ENCODE measurements around the gene GRIP1.

The GRIP1 gene

GRCh38 chr12:66678338-66679275 lies at the start of gene GRIP1:
Gene GRIP1 (minus strand): TSS chr12:66679076. CDS start chr12:66678904, 172 bp downstream.
- H3K27ac Mint-ChIP-seq (ENCODE audit: low read depth), result no peak within 1 kb of the TSS
- ATAC-seq (replicated peaks; ENCODE audit: extremely low read depth, poor library complexity, severe bottlenecking) (no peak), DNase-seq (ENCODE audit: low spot score in 2 of 2) (no peak)
- no peaks in the 10 kb centered on the region for H3K36me3 Mint-ChIP-seq (ENCODE audit: insufficient read depth)
- no peaks in the 10 kb centered on the region for H3K4me1 Mint-ChIP-seq
- no peaks in the 10 kb centered on the region for H3K9me3 Mint-ChIP-seq
- no peak within 1 kb of the TSS for H3K4me3 Mint-ChIP-seq
- H3K27me3 Mint-ChIP-seq, result peaks cover 73% of the 10 kb centered on the region

- Mint-ChIP-seq H3K27ac (ENCODE audit: low read depth) (no peak overlapping the region), H3K4me1 (no peaks in the 10 kb centered on the region), H3K27me3 (peaks cover 16% of the 10 kb centered on the region), H3K36me3 (ENCODE audit: insufficient read depth) (no peaks in the 10 kb centered on the region), H3K9me3 (no peaks in the 10 kb centered on the region), H3K4me3 (no peak overlapping the region)
- DNase-seq (ENCODE audit: low spot score in 2 of 2) (no peak), ATAC-seq (replicated peaks; ENCODE audit: extremely low read depth, poor library complexity, severe bottlenecking) (no peak)
These were observed 47.7 kb upstream of the GRIP1 start for GRCh38 chr12:66726556-66726955.

- peaks cover 16% of the 10 kb centered on the region for H3K27me3 Mint-ChIP-seq
- no peak overlapping the region for H3K4me3 Mint-ChIP-seq
- peaks cover 1% of the 10 kb centered on the region for H3K36me3 Mint-ChIP-seq (ENCODE audit: insufficient read depth)
- H3K27ac Mint-ChIP-seq (ENCODE audit: low read depth), result no peak overlapping the region
- DNase-seq (ENCODE audit: low spot score in 2 of 2), result no peak
- H3K9me3 Mint-ChIP-seq, result no peaks in the 10 kb centered on the region
- H3K4me1 Mint-ChIP-seq, result no peaks in the 10 kb centered on the region
- no peak for ATAC-seq (replicated peaks; ENCODE audit: extremely low read depth, poor library complexity, severe bottlenecking)
These were observed 46.2 kb upstream of the GRIP1 start for GRCh38 chr12:66725031-66725430.

GRCh38 chr12:66724616-66725015 lies 45.7 kb upstream of the GRIP1 start:
- H3K4me1 Mint-ChIP-seq, result no peaks in the 10 kb centered on the region
- no peak overlapping the region for H3K4me3 Mint-ChIP-seq
- ATAC-seq (replicated peaks; ENCODE audit: extremely low read depth, poor library complexity, severe bottlenecking), result no peak
- H3K9me3 Mint-ChIP-seq, result no peaks in the 10 kb centered on the region
- peaks cover 16% of the 10 kb centered on the region for H3K27me3 Mint-ChIP-seq
- H3K36me3 Mint-ChIP-seq (ENCODE audit: insufficient read depth), result peaks cover 1% of the 10 kb centered on the region
- H3K27ac Mint-ChIP-seq (ENCODE audit: low read depth), result no peak overlapping the region
- no peak for DNase-seq (ENCODE audit: low spot score in 2 of 2)

GRCh38 chr12:66724026-66724425 lies 45.1 kb upstream of the GRIP1 start:
- Mint-ChIP-seq H3K4me3 (no peak overlapping the region), H3K27me3 (peaks cover 16% of the 10 kb centered on the region), H3K27ac (ENCODE audit: low read depth) (no peak overlapping the region), H3K4me1 (no peaks in the 10 kb centered on the region), H3K9me3 (no peaks in the 10 kb centered on the region), H3K36me3 (ENCODE audit: insufficient read depth) (peaks cover 1% of the 10 kb centered on the region)
- ATAC-seq (replicated peaks; ENCODE audit: extremely low read depth, poor library complexity, severe bottlenecking) (no peak), DNase-seq (ENCODE audit: low spot score in 2 of 2) (no peak)

GRCh38 chr12:66719862-66720261 lies 41.0 kb upstream of the GRIP1 start:
- ATAC-seq (replicated peaks; ENCODE audit: extremely low read depth, poor library complexity, severe bottlenecking), result no peak
- Mint-ChIP-seq H3K9me3 (no peaks in the 10 kb centered on the region), H3K4me3 (no peak overlapping the region), H3K36me3 (ENCODE audit: insufficient read depth) (peaks cover 1% of the 10 kb centered on the region), H3K27me3 (peaks cover 21% of the 10 kb centered on the region), H3K27ac (ENCODE audit: low read depth) (no peak overlapping the region), H3K4me1 (peaks cover 4% of the 10 kb centered on the region)
- DNase-seq (ENCODE audit: low spot score in 2 of 2), result no peak

GRCh38 chr12:66717036-66717673 lies 38.3 kb upstream of the GRIP1 start:
- no peak overlapping the region for H3K27ac Mint-ChIP-seq (ENCODE audit: low read depth)
- H3K27me3 Mint-ChIP-seq, result peaks cover 9% of the 10 kb centered on the region
- no peak overlapping the region for H3K4me3 Mint-ChIP-seq
- no peaks in the 10 kb centered on the region for H3K9me3 Mint-ChIP-seq
- DNase-seq (ENCODE audit: low spot score in 2 of 2), result no peak
- H3K4me1 Mint-ChIP-seq, result peaks cover 13% of the 10 kb centered on the region
- no peak for ATAC-seq (replicated peaks; ENCODE audit: extremely low read depth, poor library complexity, severe bottlenecking)
- peaks cover 3% of the 10 kb centered on the region for H3K36me3 Mint-ChIP-seq (ENCODE audit: insufficient read depth)

GRCh38 chr12:66716522-66716921 lies 37.6 kb upstream of the GRIP1 start:
- Mint-ChIP-seq H3K27me3 (peaks cover 9% of the 10 kb centered on the region), H3K4me1 (peaks cover 13% of the 10 kb centered on the region), H3K36me3 (ENCODE audit: insufficient read depth) (peaks cover 3% of the 10 kb centered on the region), H3K27ac (ENCODE audit: low read depth) (no peak overlapping the region), H3K9me3 (no peaks in the 10 kb centered on the region), H3K4me3 (no peak overlapping the region)
- ATAC-seq (replicated peaks; ENCODE audit: extremely low read depth, poor library complexity, severe bottlenecking), result no peak
- DNase-seq (ENCODE audit: low spot score in 2 of 2), result no peak

GRCh38 chr12:66714709-66715108 lies 35.8 kb upstream of the GRIP1 start:
- DNase-seq (ENCODE audit: low spot score in 2 of 2) (no peak), ATAC-seq (replicated peaks; ENCODE audit: extremely low read depth, poor library complexity, severe bottlenecking) (no peak)
- Mint-ChIP-seq H3K36me3 (ENCODE audit: insufficient read depth) (peaks cover 1% of the 10 kb centered on the region), H3K9me3 (no peaks in the 10 kb centered on the region), H3K4me1 (peaks cover 13% of the 10 kb centered on the region), H3K27me3 (peaks cover 9% of the 10 kb centered on the region), H3K27ac (ENCODE audit: low read depth) (no peak overlapping the region), H3K4me3 (peak overlapping the region; percentile 3)

- H3K36me3 Mint-ChIP-seq (ENCODE audit: insufficient read depth), result peaks cover 1% of the 10 kb centered on the region
- H3K4me3 Mint-ChIP-seq, result no peak overlapping the region
- H3K4me1 Mint-ChIP-seq, result peaks cover 13% of the 10 kb centered on the region
- H3K9me3 Mint-ChIP-seq, result no peaks in the 10 kb centered on the region
- DNase-seq (ENCODE audit: low spot score in 2 of 2) (no peak), ATAC-seq (replicated peaks; ENCODE audit: extremely low read depth, poor library complexity, severe bottlenecking) (no peak)
- peaks cover 9% of the 10 kb centered on the region for H3K27me3 Mint-ChIP-seq
- H3K27ac Mint-ChIP-seq (ENCODE audit: low read depth), result peak overlapping the region; percentile 11
These were observed 35.1 kb upstream of the GRIP1 start for GRCh38 chr12:66713984-66714383.

GRCh38 chr12:66709893-66710292 lies 31.0 kb upstream of the GRIP1 start:
- peaks cover 9% of the 10 kb centered on the region for H3K4me1 Mint-ChIP-seq
- no peak for DNase-seq (ENCODE audit: low spot score in 2 of 2)
- no peak overlapping the region for H3K4me3 Mint-ChIP-seq
- H3K36me3 Mint-ChIP-seq (ENCODE audit: insufficient read depth), result peaks cover 1% of the 10 kb centered on the region
- no peak overlapping the region for H3K27ac Mint-ChIP-seq (ENCODE audit: low read depth)
- H3K27me3 Mint-ChIP-seq, result peaks cover 26% of the 10 kb centered on the region
- H3K9me3 Mint-ChIP-seq, result no peaks in the 10 kb centered on the region
- no peak for ATAC-seq (replicated peaks; ENCODE audit: extremely low read depth, poor library complexity, severe bottlenecking)

- Mint-ChIP-seq H3K36me3 (ENCODE audit: insufficient read depth) (no peaks in the 10 kb centered on the region), H3K27ac (ENCODE audit: low read depth) (no peak overlapping the region), H3K4me1 (peaks cover 5% of the 10 kb centered on the region), H3K4me3 (no peak overlapping the region), H3K9me3 (no peaks in the 10 kb centered on the region), H3K27me3 (peaks cover 24% of the 10 kb centered on the region)
- ATAC-seq (replicated peaks; ENCODE audit: extremely low read depth, poor library complexity, severe bottlenecking) (no peak), DNase-seq (ENCODE audit: low spot score in 2 of 2) (no peak)
These were observed 30.5 kb upstream of the GRIP1 start for GRCh38 chr12:66709457-66709773.
